ENCODE measurements around the gene ALPG. TPM values are rescaled to one million over a fixed set of nuclear protein-coding genes. Genes with fewer than 3 reads are reported as not detected.
"Not testable (repeated sequence)": the region's sequence is repeated elsewhere in the genome, so short reads cannot be mapped to it uniquely, and the experiment has no call there.

The ALPG gene
- polyA plus RNA-seq (ENCODE audit: low read depth in 6 of 6): not detected

DNA sequence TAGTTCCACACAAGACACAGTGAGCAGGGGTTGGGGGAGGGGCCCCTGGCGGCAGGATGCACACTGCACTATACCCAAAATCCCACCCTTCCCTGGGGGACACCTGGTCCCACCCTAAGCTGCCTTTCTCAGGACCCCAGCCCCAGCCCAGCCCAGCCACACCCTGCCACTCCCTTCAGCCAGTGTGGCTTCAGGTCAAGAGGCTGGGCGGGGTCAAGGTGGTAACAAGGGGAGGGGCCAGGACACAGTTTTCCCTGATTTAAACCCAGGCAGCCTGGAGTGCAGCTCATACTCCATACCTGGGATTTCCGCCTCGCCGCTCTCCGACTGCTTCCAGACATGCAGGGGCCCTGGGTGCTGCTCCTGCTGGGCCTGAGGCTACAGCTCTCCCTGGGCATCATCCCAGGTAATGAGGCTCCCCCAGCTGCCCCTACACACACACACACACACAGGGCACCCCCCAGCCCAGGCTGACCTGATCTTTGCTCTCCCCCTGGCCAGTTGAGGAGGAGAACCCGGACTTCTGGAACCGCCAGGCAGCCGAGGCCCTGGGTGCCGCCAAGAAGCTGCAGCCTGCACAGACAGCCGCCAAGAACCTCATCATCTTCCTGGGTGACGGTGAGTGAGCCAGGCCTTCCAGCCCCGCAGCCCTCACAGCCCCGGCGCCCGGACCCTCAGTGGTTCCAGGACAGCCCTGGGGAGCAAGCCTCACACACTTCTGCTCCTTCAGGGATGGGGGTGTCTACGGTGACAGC lies at the start of gene ALPG:
TSS of gene ALPG (plus strand) at position 289 of the 755 bp plus-strand sequence. CDS start at position 340, 51 bp downstream.
- H3K27me3 Mint-ChIP-seq: peaks cover 0 to 15% (median 0%) of the 10 kb centered on the region in 3 donors
- H3K4me3 Mint-ChIP-seq: no peak within 1 kb of the TSS
- no peaks in the 10 kb centered on the region for H3K9me3 Mint-ChIP-seq
- ATAC-seq (ENCODE audit: low read depth in 2 of 2): no peak
- no peak for DNase-seq
- no peak within 1 kb of the TSS for H3K27ac Mint-ChIP-seq
- H3K4me1 Mint-ChIP-seq: peaks cover 0 to 5% (median 0%) of the 10 kb centered on the region in 3 donors
- no peaks in the 10 kb centered on the region for H3K36me3 Mint-ChIP-seq

DNA sequence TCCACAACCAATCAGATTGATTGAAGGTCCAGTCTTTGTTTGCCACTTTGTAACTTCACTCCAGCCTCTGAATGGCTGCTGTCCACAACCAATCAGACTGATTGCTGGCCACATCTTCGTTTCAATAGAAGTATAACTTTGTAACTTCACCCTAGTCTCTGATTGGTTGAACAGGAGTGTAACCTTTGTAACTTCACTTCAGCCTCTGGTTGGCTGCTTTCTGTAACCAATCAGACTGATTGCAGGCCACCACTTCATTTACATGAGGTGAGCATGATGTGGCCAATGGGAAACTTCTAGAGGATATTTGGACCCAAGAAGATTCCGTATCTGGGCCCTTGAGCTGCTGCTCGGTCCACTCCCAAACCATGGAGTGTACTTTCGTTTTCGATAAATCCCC lies 45.0 kb upstream of the ALPG start:
- no peak for ATAC-seq (ENCODE audit: low read depth in 2 of 2)
- Mint-ChIP-seq H3K4me1 (peaks cover 8 to 17% (median 16%) of the 10 kb centered on the region in 3 donors), H3K4me3 (peak overlapping the region in 1 of 8 donors; percentile 9)

DNA sequence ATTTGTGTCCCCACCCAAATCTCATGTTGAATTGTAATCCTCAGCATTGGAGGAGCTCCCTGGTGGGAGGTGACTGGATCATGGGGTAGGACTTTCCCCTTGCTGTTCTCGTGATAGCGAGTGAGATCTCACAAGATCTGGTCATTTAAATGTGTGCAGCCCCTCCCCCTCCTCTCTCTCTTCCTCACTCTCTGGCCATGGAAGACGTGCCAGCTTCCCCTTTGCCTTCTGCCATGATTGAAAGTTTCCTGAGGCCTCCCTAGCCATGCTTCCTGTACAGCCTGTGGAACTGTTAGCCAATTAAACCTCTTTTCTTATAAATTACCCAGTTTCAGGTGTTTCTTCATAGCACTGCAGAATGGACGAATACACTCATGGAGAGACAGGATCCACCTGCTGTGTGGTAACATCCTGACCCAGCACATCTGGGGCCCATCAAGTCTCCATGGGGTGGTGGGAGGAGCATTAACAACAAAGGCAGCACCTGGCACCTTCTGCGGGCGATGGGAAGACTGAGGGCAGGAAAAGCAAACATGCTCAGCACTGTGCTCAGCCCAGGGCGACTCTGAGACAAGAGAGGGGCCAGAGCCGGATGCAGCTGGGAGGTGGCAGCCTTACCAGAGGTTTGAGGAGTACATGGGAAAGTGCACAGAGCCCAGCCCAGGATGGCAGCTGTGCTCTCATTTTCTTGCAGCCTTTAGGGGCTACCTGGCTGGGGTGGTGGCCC lies 44.3 kb upstream of the ALPG start:
- no peak for ATAC-seq (ENCODE audit: low read depth in 2 of 2)
- H3K4me3 Mint-ChIP-seq: no peak overlapping the region

More for the DNA sequence above, 45.0 kb upstream of the ALPG start:
- no peak for DNase-seq
- peaks cover 0 to 8% (median 7%) of the 10 kb centered on the region in 7 donors for H3K9me3 Mint-ChIP-seq
- peaks cover 0 to 12% (median 0%) of the 10 kb centered on the region in 3 donors for H3K27me3 Mint-ChIP-seq
- peaks cover 0 to 8% of the 10 kb centered on the region in 2 donors for H3K36me3 Mint-ChIP-seq
- H3K27ac Mint-ChIP-seq: peak overlapping the region in 1 of 6 donors; percentile 38

DNA sequence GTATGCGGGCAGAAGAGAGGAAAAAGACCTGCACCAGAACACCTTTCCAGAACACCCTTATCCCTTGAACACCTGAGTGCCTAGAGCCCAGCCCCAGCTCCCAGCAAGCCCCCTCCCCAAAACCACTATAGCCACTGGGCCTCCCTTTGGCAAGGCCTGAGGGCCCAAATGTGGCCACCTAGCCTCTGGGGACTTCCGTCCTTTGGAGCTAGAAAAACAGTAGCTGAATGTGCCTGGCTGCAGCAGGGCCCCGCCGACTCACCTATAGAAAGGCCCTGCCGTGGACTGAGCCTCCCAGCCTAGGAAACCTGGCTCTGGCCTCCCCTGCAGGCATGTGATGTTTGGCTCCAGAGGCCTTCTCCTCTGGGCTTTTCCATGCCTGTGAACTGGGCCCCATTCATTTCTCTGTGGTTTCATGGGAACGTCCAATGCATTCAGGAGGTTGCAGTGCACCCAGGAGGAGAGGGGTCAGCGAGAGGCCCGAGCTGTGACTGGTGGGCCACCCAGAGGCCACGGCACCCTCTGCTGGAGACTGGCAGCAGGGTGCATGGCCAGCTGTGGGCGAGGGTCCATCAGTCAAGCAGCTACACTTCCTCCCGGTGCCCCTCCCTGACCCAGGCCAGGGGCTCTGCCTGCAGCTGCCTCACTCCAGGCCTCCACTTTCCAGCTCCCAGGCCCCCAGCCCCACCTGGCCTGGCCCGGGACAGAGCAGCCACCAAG lies 43.4 kb upstream of the ALPG start:
- H3K9me3 Mint-ChIP-seq; DNase-seq; H3K36me3 Mint-ChIP-seq; H3K27me3 Mint-ChIP-seq; ATAC-seq (ENCODE audit: low read depth in 2 of 2): not testable (repeated sequence)
- Mint-ChIP-seq H3K4me3 (peak overlapping the region; percentile 16 to 89 (median 84)), H3K4me1 (peaks cover 8 to 17% (median 16%) of the 10 kb centered on the region in 3 donors), H3K27ac (peak overlapping the region in 1 of 6 donors; percentile 68)

More for the DNA sequence above, 44.3 kb upstream of the ALPG start:
- Mint-ChIP-seq H3K36me3 (peaks cover 0 to 8% of the 10 kb centered on the region in 2 donors), H3K9me3 (peaks cover 0 to 8% (median 7%) of the 10 kb centered on the region in 7 donors), H3K4me1 (peaks cover 8 to 17% (median 16%) of the 10 kb centered on the region in 3 donors), H3K27me3 (peaks cover 0 to 8% (median 0%) of the 10 kb centered on the region in 3 donors), H3K27ac (no peak overlapping the region)
- DNase-seq: no peak

DNA sequence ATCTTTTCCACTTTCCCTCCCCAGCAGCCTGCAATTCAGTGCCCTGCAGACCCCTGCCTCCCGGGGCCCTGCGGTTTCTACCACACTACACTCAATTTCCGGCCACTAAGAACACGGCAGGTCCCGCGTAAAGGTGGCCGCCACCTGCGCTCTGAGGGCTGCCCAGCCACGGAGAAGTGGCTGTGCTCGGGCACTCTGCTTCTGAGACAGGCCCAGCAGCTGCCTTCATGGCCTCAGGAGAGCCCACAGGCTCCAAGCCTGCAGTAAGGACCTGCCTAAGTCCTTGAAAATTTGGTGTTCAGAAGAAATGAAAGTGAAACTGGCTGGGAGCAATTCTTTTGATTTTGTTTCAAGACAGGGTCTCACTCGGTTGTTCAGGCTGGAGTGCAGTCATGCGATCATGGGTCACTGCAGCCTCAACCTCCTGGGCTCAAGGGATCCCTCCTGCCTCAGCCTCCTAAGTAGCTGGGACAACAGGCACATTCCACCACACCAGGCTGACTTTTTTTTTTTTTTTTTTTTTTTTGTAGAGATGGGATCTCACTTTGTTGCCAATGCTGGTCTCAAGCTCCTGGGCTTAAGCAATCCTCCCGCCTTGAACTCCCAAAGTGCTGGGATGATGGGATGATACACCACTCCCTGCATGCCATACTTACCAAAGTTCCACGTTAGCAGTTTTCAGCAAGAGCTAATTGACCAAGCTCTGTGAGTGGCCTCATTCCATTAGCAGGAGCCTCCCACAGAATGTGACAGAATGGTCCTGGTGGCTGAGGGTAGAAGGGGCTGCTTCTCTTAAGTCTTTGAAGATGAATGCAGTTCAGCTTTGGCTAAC lies 42.6 kb upstream of the ALPG start:
- H3K4me1 Mint-ChIP-seq: peaks cover 8 to 17% (median 16%) of the 10 kb centered on the region in 3 donors
- peak overlapping the region in 3 of 6 donors; percentile 20 to 82 (median 68) for H3K27ac Mint-ChIP-seq
- no peak for ATAC-seq (ENCODE audit: low read depth in 2 of 2)
- H3K9me3 Mint-ChIP-seq: peaks cover 0 to 8% (median 7%) of the 10 kb centered on the region in 7 donors
- peaks cover 0 to 8% of the 10 kb centered on the region in 2 donors for H3K36me3 Mint-ChIP-seq
- no peak for DNase-seq
- H3K27me3 Mint-ChIP-seq: peaks cover 0 to 8% (median 0%) of the 10 kb centered on the region in 3 donors
- H3K4me3 Mint-ChIP-seq: peak overlapping the region; percentile 16 to 89 (median 84)

DNA sequence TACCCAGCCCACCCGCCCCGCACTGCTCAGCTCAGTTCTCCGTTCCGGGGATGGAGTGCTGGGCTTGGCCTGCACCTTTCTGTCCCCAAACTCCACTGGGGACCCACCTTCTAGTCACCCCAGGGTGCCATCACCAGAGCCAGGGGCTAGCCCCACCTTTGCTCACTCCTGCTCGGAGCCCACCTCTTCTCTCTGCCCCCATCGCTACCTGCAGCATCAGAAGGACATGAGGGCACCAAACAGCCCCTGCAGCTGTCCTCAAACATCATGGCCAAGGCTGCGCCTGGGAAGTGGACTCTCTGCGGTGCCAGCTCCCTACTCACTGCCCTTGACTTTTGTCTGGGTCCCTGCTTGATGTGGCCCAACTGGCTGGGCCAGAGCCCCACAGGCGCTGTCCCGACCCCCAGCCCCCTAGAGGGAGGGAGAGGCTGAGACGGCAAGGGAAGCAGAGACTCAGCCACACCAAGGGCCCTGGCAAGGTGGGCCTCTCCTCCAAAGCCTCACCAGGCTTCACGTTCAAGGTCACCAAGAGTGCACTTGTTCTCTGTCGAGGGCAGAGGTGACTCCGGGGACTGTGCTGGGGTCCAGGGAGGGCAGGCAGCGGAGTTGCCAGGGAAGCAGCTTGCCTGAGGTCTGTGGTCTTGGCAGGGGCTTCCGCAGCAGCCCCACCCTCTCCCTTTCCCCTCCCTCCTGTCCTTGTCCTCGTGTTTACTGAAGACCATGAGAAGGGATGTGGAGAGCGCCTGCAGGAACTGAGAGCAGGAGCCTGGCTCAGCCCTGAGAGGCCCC lies 41.6 kb upstream of the ALPG start:
- H3K4me1 Mint-ChIP-seq: peaks cover 8 to 17% (median 16%) of the 10 kb centered on the region in 3 donors
- not testable (repeated sequence) for H3K27me3 Mint-ChIP-seq; DNase-seq; H3K9me3 Mint-ChIP-seq; ATAC-seq (ENCODE audit: low read depth in 2 of 2); H3K36me3 Mint-ChIP-seq
- H3K4me3 Mint-ChIP-seq: peak overlapping the region in 6 of 8 donors; percentile 6 to 74 (median 57)
- peak overlapping the region in 1 of 6 donors; percentile 94 for H3K27ac Mint-ChIP-seq

DNA sequence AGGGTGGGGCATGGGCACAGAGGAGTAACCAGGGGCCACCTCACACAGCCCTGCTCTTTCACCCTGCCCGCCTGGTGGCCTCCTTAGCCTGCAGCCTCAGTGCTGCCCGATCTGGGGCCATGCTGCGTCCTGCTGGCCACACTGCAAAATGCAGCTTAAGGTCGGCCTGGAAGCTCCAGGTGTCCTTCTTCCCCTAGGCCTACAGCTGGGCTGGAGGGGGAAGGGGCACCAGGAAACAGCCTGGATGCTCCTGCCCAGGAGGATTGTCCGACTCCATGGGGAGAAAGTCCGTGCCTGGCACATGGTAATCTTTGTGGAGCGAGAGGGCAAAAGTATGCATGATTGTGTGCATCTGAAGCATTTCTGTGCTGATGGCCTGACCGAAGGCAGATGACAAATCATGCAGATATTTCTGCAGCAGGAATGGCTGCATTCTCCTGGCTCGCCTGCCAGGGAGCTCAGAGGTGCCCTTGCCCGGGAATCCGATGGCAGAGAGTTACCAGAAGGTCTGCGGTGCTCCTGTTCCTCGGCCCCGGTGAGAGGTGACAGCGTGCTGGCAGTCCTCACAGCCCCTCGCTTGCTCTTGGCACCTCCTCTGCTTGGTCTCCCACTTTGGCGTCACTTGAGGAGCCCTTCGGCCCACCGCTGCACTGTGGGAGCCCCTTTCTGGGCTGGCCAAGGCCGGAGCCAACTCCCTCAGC lies 40.9 kb upstream of the ALPG start:
- Mint-ChIP-seq H3K4me3 (no peak overlapping the region), H3K4me1 (peaks cover 8 to 17% (median 16%) of the 10 kb centered on the region in 3 donors), H3K27me3 (peaks cover 0 to 8% (median 0%) of the 10 kb centered on the region in 3 donors), H3K36me3 (peaks cover 0 to 8% of the 10 kb centered on the region in 2 donors), H3K9me3 (peaks cover 0 to 8% (median 4%) of the 10 kb centered on the region in 7 donors), H3K27ac (no peak overlapping the region)
- ATAC-seq (ENCODE audit: low read depth in 2 of 2) (peak in 1 of 2 donors; percentile 52), DNase-seq (no peak)

DNA sequence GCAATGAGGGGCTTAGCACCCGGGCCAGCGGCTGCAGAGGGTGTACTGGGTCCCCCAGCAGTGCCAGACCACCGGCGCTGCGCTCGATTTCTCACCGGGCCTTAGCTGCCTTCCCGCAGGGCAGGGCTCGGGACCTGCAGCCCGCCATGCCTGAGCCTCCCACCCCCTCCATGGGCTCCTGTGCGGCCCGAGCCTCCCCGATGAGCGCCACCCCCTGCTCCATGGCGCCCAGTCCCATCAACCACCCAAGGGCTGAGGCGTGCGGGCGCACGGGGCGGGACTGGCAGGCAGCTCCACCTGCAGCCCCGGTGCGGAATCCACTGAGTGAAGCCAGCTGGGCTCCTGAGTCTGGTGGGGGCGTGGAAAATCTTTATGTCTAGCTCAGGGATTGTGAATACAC lies 40.2 kb upstream of the ALPG start:
- H3K27ac Mint-ChIP-seq, H3K4me3 Mint-ChIP-seq: not testable (repeated sequence)

DNA sequence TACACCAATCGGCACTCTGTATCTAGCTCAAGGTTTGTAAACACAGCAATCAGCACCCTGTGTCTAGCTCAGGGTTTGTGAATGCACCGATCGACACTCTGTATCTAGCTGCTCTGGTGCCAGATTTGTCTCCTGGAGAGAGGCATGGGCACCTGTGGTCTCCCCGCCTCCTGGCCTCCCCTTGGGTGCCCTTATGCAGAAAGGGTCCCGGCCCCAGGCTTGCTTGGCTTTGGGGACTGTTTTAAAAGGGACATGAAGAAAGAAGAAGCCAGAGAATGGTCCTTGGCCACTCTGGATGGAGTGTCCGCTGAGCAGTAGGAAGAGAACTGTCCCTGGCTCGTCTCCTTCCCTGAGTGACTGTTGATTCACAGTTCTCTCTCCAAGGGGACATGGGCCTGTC lies 39.6 kb upstream of the ALPG start:
- peaks cover 8 to 24% (median 17%) of the 10 kb centered on the region in 3 donors for H3K4me1 Mint-ChIP-seq
- no peak overlapping the region for H3K27ac Mint-ChIP-seq
- peaks cover 0 to 6% of the 10 kb centered on the region in 2 donors for H3K36me3 Mint-ChIP-seq
- H3K9me3 Mint-ChIP-seq: peaks cover 0 to 5% (median 3%) of the 10 kb centered on the region in 7 donors
- no peak for DNase-seq
- ATAC-seq (ENCODE audit: low read depth in 2 of 2): no peak
- no peak overlapping the region for H3K4me3 Mint-ChIP-seq
- H3K27me3 Mint-ChIP-seq: peaks cover 0 to 8% (median 0%) of the 10 kb centered on the region in 3 donors

More for the DNA sequence above, 40.2 kb upstream of the ALPG start:
- not testable (repeated sequence) for H3K9me3 Mint-ChIP-seq; H3K27me3 Mint-ChIP-seq; ATAC-seq (ENCODE audit: low read depth in 2 of 2); DNase-seq; H3K36me3 Mint-ChIP-seq
- peaks cover 8 to 20% (median 17%) of the 10 kb centered on the region in 3 donors for H3K4me1 Mint-ChIP-seq

DNA sequence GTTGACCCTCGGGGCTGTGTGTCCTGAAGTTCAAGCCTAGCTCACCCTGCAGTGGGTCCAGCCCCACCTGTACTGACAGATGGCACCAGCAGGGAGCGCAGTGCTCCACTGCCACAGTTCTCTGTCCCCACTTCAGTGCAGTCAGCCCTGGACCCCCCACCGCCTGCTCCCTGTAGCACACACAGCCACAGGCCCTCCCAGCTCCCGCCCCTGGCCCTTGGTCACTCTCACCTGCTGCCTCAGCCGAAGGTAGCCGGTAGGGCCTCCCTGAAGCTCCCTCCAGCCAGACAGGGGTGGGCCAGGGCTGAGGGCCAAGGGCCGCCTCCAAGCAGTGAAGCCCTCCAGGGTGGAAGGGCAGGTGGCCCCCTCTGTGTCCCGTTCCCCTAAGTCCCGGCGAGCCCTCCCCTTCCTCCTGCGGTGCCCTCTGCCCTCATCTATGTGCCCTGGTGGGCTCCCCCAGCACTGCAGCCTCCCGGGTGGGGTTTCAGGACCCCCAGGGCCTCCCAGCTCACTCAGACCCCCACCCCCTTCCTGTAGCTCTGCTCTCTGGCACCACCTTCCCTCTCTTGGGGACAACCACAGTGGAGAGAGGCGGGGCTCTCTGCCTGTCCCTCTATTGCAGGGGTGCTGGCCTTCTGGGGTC lies 38.9 kb upstream of the ALPG start:
- peak overlapping the region in 1 of 6 donors; percentile 85 for H3K27ac Mint-ChIP-seq
- ATAC-seq (ENCODE audit: low read depth in 2 of 2) (no peak), DNase-seq (no peak)
- peaks cover 0 to 8% (median 0%) of the 10 kb centered on the region in 3 donors for H3K27me3 Mint-ChIP-seq
- peaks cover 8 to 24% (median 17%) of the 10 kb centered on the region in 3 donors for H3K4me1 Mint-ChIP-seq
- no peaks in the 10 kb centered on the region for H3K36me3 Mint-ChIP-seq
- no peaks in the 10 kb centered on the region for H3K9me3 Mint-ChIP-seq
- H3K4me3 Mint-ChIP-seq: no peak overlapping the region

DNA sequence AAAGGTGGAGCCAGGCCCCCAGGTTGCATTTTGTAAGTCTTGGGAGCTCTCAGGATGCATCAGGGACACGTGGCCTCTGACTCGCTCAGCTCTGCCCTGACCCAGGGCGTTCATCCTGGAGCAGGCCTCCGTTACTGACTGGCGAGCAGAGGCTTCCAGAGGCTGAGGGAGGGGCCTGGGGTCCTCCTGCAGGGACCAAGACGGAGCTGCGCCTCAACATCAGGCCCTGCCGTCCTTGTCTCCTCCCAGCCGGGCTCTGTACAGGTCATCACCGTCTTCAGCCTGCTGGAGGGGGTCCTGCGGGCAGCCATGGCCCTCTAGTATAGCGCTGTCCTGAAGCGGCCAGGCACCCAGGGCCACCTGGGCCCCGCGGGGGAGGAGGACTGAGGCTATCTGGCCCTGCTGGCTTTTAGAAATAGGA lies 38.3 kb upstream of the ALPG start:
- Mint-ChIP-seq H3K27ac (no peak overlapping the region), H3K27me3 (peaks cover 0 to 8% (median 0%) of the 10 kb centered on the region in 3 donors), H3K36me3 (no peaks in the 10 kb centered on the region), H3K9me3 (no peaks in the 10 kb centered on the region), H3K4me1 (peaks cover 8 to 22% (median 17%) of the 10 kb centered on the region in 3 donors), H3K4me3 (no peak overlapping the region)
- ATAC-seq (ENCODE audit: low read depth in 2 of 2) (no peak), DNase-seq (no peak)
